GM18508 (cell line): Measurements from ENCODE around the gene HNRNPC.
"Not testable (repeated sequence)": the region's sequence is repeated elsewhere in the genome, so short reads cannot be mapped to it uniquely, and the experiment has no call there.

ENCODE experiments used
- ATAC-seq: cut with Tn5 transposase; IDR thresholded peaks from one replicate; pipeline ENCODE4 v1.9.1; 2021; ENCODE audit warnings: moderate number of reproducible peaks; ENCODE audit not compliant: insufficient read depth, unreplicated experiment

Gene HNRNPC

DNA sequence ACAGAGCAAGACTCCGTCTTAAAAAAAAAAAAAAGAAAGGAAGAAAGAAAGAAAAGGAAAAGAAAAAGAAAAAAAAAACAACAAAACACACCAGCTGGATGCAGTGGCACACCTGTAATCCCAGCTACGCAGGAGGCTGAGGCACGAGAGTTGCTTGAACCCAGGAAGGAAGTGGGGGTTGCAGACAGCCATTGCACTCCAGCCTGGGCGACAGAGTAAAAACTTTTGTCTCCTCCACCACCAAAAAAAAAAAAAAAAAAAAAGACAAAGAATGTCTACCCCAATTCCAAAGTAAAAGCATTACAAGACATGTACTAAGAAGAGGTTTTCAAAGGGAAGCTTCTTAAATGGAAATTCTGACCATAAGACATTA is 53.4 kb downstream of the HNRNPC start:
- ATAC-seq = no peak

DNA sequence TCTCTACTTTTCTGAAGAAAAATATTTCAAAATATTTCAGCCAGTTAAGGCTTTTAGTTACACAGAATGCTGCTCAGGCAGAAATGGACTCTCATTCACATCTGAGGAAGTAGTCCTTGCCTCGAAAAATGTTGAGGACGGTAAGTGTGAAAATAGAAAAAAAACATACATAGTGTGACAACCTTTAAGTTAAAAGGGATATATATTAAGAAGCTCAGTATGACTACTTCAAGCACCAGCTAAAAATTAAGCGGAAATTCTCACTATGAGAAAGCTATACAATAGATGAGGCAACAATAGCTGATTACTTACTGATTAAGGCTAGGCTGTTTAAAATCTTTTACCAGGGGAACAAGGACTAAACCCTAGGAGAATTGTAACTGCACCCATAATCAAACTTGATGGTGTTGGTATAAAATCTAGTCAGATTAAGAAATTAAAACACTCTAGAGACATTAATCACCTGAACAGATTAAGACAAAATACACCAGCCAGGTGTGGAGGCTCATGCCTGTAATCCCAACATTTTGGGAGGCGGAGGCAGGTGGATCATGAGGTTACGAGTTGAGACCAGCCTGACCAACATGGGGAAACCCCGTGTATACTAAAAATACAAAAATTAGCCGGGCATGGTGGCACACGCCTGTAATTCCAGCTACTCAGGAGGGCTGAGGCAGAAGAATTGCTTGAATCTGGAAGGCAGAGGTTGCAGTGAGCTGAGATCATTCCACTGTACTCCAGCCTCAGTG is 53.9 kb downstream of the HNRNPC start:
- no peak for ATAC-seq

DNA sequence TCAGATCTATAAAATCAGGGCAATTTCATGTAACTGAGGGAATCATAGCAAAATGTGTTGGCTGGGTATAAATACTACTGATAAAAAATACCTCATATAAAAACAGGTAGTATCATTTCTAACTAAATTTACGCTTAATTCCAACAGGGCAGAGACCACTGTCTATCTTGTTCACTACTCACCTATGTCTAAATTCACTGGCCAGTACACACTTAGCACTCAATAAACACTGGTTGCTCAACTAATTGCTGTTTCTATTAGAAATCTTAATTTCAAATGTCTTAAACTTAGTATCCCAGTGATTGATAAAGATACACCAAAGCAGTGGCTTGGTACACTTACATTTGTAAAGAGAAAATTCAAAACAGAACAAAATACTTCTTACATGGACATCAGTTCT is 55.6 kb downstream of the HNRNPC start:
- ATAC-seq = no peak

DNA sequence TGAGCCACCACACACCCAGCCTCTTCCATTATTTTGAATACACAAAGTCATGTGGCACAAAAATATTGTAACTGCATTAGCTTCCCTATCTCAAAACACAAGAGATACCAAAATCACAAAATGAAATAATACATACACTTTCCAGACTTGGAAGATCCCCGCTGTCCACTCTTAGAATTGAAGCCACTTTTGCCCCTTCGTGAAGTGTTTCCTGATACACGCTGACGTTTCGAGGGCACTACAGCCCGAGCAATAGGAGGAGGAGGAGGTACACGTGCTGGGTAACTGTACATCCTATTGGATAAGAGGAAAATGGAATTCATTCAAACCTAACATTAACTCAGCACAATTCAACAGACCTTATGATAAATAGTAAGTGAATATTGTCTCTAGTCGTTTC is 56.4 kb downstream of the HNRNPC start:
- not testable (repeated sequence) for ATAC-seq

GRCh38 chr14:21211509-21211908 is 57.7 kb downstream of the HNRNPC start:
- no peak for ATAC-seq

DNA sequence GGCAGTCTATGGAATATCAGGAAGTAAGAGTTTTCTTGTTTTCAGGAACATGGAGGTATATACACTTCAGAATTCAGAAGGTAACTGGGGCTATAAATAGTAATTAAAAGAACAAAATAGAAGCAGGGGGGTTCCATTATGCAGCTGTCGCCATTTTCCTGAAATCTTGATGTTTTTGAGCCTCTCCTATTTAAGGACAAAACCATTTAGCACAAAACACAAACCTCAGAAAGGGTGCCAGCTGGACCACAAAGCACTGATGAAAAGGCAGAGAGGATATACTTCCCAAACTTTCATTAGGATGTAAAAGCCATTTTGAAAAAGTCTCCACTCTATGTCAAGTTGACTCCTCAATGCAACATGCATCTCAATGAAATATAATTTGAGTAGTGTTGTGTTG is 59.2 kb downstream of the HNRNPC start:
- no peak for ATAC-seq

- ATAC-seq = no peak
Measured at GRCh38 chr14:21209185-21209584, 60.1 kb downstream of the HNRNPC start.

GRCh38 chr14:21208554-21208953 is 60.7 kb downstream of the HNRNPC start:
- ATAC-seq = no peak

DNA sequence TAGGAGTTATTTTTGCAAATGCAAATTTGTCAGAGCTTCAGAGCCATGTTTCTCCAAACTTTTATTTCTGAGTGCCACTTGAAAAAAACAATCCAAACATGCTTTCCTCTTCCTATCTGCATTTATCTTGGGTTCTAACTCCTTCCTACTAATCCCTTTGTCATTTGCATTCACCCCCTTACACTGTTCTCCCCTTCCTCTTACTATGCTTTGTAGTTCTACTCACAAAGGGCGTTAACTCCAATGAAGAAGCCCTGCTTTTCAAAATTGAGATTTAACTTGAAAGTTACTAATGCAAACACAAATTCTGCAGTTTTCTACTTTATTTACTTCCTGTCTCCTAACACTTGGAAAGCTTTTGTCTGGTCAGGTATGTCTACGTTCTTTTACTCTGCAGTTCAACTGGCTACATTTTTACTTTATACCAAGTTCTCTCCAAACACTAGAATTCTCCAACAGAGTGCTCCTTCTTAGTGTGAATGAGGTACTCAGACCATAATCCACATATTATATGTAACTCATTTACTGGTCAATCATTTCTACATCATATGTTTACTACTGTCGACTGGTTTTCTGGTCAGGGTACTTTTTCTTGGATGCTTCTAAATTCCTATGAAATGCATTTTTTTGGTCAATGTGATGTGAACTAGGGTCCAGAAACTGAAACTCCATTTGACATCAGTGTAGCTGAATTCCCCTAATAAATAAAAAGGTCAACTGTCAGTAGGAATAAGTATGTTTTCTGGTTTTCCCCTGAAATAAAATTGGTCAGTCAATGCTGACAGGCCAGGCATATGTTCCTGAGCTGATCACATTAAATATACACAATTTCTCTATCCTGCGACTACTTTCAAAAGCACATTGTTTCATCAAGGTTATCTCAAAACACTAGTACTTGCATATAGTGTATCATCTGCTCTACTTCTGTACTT is 62.2 kb downstream of the HNRNPC start:
- no peak for ATAC-seq

DNA sequence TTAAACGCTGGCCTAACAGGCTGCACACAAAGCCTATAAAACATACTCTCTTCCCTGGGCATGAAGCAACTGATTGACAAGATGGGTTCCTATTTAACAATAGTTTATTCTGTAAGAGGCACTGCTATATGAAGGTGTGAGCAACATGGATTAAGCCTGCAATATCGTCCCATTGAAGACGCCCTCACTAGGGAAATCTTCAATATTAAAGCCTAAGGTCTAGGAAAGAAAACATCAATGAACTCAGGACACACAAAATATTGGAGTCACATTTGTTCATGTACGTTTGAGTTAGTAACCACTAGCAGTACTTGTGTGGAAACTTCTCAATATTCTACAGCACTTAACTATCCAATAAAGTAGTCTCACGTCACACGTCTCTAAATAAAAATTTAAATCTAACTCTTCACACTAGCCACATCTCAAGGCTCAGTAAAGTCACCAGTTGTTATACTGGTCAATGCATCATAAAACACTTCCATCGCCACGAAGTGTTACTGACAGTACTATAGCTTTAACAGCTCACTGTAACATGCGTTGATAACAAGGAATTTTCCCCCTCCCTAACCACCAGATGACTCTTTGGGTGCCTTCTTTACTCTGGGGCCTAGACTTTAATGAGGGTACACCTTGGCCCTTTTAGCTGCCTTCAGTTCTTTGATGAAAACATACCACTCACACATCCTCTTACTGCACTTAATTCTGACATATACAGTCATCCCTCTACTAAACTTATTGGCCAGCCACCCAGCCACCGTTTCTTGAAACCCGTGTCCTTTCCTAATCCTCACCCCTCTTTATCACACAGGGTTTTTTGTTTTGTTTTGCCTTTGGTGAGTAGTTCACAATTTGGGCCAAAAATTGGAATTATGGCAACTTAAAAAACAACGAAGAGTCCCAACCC is 63.3 kb downstream of the HNRNPC start:
- ATAC-seq = no peak

GRCh38 chr14:21205026-21205677 is 64.1 kb downstream of the HNRNPC start:
- ATAC-seq = no peak

DNA sequence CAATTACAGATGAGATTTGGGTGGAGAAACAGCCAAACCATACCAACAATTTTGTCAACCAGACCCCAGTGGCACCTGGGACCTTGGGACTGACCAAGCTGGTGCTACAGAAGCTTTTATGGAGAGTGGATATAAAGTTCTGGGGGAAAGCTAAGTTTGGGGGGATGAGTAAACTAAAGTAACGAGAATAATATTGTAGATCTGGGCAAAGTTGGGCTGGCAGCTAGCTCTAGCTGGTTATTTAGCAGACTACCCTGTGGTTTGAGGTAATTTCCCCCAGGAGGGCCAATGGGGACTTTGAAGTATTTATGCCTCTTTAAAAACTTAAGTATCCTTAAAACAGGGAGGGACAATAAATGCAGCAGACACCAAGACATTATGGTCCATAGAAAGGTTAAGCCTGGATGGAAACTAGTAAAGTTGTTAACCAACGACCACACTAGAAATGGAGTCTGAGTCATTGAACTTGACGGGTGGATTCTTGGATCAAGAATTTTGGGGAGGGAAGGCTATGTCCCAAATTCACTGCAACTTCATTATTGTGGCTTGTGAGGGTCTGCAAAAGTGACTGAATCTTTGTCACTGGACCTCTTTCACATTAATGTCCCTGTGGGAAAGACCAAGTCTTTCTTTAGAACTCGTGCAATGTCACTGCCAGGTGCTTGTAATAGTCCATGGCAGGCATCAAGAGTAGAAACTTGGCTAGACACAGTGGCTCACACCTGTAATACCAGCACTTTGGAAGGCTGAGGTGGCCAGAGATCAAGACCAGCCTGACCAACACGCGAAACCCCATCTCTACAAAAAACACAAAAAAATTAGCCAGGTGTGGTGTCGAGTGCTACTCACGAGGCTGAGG is 64.8 kb downstream of the HNRNPC start:
- ATAC-seq = no peak

GRCh38 chr14:21203470-21204166 is 65.6 kb downstream of the HNRNPC start:
- no peak for ATAC-seq

DNA sequence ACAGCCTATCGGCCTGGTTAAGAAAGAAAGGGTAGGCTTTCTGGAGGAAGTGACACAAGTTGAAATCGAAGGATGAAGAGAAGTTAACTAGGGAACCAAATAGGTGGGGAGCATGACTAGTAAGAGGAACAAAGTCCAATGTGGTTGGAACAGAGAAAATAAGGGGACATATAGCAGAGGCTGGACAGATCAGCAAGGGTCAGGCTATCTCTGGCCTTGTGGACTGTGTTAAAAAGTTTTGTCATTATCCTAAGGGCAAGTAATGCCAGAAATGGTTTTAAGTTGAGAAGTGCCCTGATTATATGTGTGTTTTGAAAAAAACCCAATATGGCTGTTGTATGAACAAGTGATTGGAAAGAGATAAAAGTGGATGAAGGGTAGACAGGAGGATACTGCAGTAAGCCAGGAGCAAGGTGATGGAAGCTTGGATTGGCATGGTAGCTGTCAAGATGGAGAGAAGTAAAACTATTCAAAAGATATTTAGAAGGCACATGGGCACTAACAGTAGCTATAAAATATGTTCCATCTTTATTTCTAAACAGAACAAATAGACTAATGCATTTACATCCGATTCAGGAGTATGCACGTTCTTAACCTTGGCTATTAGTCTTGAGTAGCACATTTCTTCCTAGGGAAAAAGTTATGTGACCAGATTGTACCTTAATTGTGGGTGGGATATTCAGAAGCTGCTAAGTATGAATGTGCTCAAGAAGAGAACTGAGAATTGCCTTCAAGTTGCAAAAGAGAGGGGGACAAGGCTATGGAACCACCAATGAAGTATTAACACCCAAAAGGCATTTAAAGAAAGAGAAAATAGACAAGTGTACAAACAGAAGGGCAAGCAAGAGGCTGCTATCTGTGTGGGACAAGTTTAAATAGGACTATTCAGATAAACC is 66.5 kb downstream of the HNRNPC start:
- no peak for ATAC-seq

DNA sequence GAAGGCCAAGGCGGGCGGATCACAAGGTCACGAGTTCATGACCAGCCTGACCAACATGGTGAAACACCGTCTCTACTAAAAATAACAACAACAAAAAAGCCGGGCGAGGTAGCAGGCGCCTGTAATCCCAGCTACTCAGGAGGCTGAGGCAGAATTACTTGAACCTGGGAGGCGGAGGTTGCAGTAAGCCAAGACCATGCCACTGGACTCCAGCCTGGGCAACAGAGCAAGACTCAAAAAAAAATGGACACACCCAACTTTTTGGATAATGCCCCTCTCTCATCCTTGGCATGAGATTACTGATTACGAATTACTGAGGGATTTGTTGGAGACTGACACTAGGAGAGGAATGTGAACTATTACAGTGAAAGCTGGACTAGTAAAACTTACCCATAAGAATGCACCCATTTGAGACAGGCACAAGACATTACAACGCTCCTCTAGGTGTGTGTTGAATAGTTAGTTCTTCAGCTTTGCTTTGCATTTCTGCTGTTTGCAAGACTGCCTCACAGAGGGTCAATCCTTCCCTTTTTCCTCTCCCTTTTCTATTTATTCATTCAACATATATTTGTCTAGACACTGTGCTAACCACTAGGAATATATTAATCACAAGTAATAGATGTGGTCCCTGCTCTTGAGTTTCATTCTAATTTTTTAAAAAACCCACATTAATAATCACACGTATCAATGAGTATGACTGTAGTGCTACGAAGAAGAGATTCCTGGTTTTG is 67.3 kb downstream of the HNRNPC start:
- ATAC-seq = no peak

DNA sequence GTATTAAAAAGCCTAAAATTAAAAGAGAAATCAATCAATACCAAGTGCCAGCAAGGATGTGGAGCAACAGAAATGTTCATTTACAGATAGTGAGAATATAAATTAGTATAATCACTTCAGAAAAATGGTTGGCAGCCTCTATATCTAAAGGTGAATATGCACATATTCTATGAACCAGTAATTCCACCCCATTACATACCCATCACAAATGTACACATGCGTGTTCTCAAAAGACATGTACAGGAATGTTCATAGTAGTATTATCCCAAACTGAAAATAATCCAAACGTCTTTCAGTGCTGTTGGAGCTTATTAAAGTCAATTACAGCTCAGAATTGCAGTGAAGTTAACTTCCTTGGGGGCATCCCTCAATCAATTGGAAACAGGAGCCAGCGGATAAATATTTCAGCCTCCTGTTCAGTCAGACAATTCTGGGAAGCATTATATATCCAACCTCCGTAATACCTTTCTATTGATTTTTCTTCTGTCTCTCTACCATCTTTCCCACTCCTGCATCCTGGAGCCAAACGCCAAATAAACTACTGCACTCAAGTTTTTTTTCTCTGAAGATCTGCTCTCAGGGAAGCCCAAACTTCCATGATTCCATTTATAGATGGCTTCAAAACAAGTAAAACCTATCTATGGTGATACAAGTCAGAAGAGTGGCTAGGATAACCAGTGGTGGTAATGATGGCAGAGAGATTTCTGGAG is 68.3 kb downstream of the HNRNPC start:
- ATAC-seq = no peak
